Measurements from ENCODE around the gene RALGPS1.

RALGPS1 gene

GRCh38 chr9:126971261-126971660 is 56.7 kb downstream of the RALGPS1 start:
- no peak for DNase-seq
- H3K4me2 ChIP-seq (ENCODE audit: low read depth, low read length): no peak overlapping the region

GRCh38 chr9:126973651-126974529 is 59.3 kb downstream of the RALGPS1 start:
- no peak for DNase-seq
- H3K9me3 ChIP-seq (replicated peaks; ENCODE audit: insufficient read depth, low read length): no peaks in the 10 kb centered on the region
- no peak overlapping the region for H2AFZ ChIP-seq (ENCODE audit: low read length)
- no peaks in the 10 kb centered on the region for H3K9me2 ChIP-seq (replicated peaks; ENCODE audit: insufficient read depth, low read length)
- no peak overlapping the region for H3K4me3 ChIP-seq (ENCODE audit: low read length)
- no peak overlapping the region for H3K4me2 ChIP-seq (ENCODE audit: low read depth, low read length)
- no peaks in the 10 kb centered on the region for H3K27me3 ChIP-seq (replicated peaks; ENCODE audit: insufficient read depth, low read length)
- H3K27ac ChIP-seq (ENCODE audit: low read length): no peak overlapping the region
- no peaks in the 10 kb centered on the region for H3F3A ChIP-seq (ENCODE audit: insufficient read depth, low read length)
- no peaks in the 10 kb centered on the region for H4K20me1 ChIP-seq (ENCODE audit: insufficient read depth, low read length)
- no peaks in the 10 kb centered on the region for H3K79me2 ChIP-seq (ENCODE audit: low read length)
- no peaks in the 10 kb centered on the region for H3K4me1 ChIP-seq (ENCODE audit: low read length)
- no peak overlapping the region for H3K9ac ChIP-seq (ENCODE audit: low read length)
- no peak for TF ChIP-seq CTCF (IDR thresholded peaks at IDR 0.05; ENCODE audit: low read length)
- TF ChIP-seq EZH2 (optimal IDR thresholded peaks at IDR 0.05; ENCODE audit: low read depth, low read length): no peak
- no peak for TF ChIP-seq EZH2phosphoT487 (IDR thresholded peaks at IDR 0.05; ENCODE audit: low read length)
- H3K36me3 ChIP-seq (replicated peaks; ENCODE audit: insufficient read depth, low read length): no peaks in the 10 kb centered on the region

More at GRCh38 chr9:126971261-126971660, 56.7 kb downstream of the RALGPS1 start:
- no peak overlapping the region for H3K9ac ChIP-seq (ENCODE audit: low read length)
- no peaks in the 10 kb centered on the region for H3K79me2 ChIP-seq (ENCODE audit: low read length)
- H3K9me2 ChIP-seq (replicated peaks; ENCODE audit: insufficient read depth, low read length): no peaks in the 10 kb centered on the region
- no peaks in the 10 kb centered on the region for H3F3A ChIP-seq (ENCODE audit: insufficient read depth, low read length)
- no peak overlapping the region for H3K4me3 ChIP-seq (ENCODE audit: low read length)
- TF ChIP-seq EZH2phosphoT487 (IDR thresholded peaks at IDR 0.05; ENCODE audit: low read length) (no peak), EZH2 (optimal IDR thresholded peaks at IDR 0.05; ENCODE audit: low read depth, low read length) (no peak)
- H2AFZ ChIP-seq (ENCODE audit: low read length): no peak overlapping the region
- no peaks in the 10 kb centered on the region for H3K4me1 ChIP-seq (ENCODE audit: low read length)
- H3K27ac ChIP-seq (ENCODE audit: low read length): no peak overlapping the region
- no peaks in the 10 kb centered on the region for H3K36me3 ChIP-seq (replicated peaks; ENCODE audit: insufficient read depth, low read length)
- H4K20me1 ChIP-seq (ENCODE audit: insufficient read depth, low read length): no peaks in the 10 kb centered on the region
- H3K27me3 ChIP-seq (replicated peaks; ENCODE audit: insufficient read depth, low read length): no peaks in the 10 kb centered on the region
- H3K9me3 ChIP-seq (replicated peaks; ENCODE audit: insufficient read depth, low read length): no peaks in the 10 kb centered on the region

GRCh38 chr9:126974594-126974993 is 60.0 kb downstream of the RALGPS1 start:
- Histone ChIP-seq H3K9ac (ENCODE audit: low read length) (no peak overlapping the region), H3K4me3 (ENCODE audit: low read length) (no peak overlapping the region), H3K4me1 (ENCODE audit: low read length) (no peaks in the 10 kb centered on the region), H3K4me2 (ENCODE audit: low read depth, low read length) (no peak overlapping the region), H3K79me2 (ENCODE audit: low read length) (no peaks in the 10 kb centered on the region), H3K27ac (ENCODE audit: low read length) (no peak overlapping the region), H4K20me1 (ENCODE audit: insufficient read depth, low read length) (no peaks in the 10 kb centered on the region), H2AFZ (ENCODE audit: low read length) (no peak overlapping the region), H3F3A (ENCODE audit: insufficient read depth, low read length) (no peaks in the 10 kb centered on the region), H3K27me3 (replicated peaks; ENCODE audit: insufficient read depth, low read length) (no peaks in the 10 kb centered on the region), H3K9me3 (replicated peaks; ENCODE audit: insufficient read depth, low read length) (no peaks in the 10 kb centered on the region), H3K36me3 (replicated peaks; ENCODE audit: insufficient read depth, low read length) (no peaks in the 10 kb centered on the region), H3K9me2 (replicated peaks; ENCODE audit: insufficient read depth, low read length) (no peaks in the 10 kb centered on the region)
- no peak for TF ChIP-seq EZH2phosphoT487 (IDR thresholded peaks at IDR 0.05; ENCODE audit: low read length)
- no peak for TF ChIP-seq EZH2 (optimal IDR thresholded peaks at IDR 0.05; ENCODE audit: low read depth, low read length)
- TF ChIP-seq CTCF (IDR thresholded peaks at IDR 0.05; ENCODE audit: low read length): no peak
- no peak for DNase-seq
